ENCODE data around the gene ART5. TPM values are rescaled to one million over a fixed set of nuclear protein-coding genes. Genes with fewer than 3 reads are reported as not detected.

ART5 gene
- total RNA-seq, 4 donors from 2014 or later = 0.69 to 2.4 (median 1.7) TPM; not detected in 1

- Histone ChIP-seq H3K36me3 (no peaks in the 10 kb centered on the region), H3K27me3 (no peaks in the 10 kb centered on the region), H3K9me3 (no peaks in the 10 kb centered on the region), H3K4me1 (no peaks in the 10 kb centered on the region), H3K4me3 (no peak overlapping the region), H3K27ac (no peak overlapping the region)
- intact Hi-C loops (cut with DNase I; ENCODE audit: low total_unique reads) = no loop called here
- no peak for DNase-seq
- TF ChIP-seq CTCF (IDR thresholded peaks at IDR 0.05) (no peak), POLR2A (IDR thresholded peaks at IDR 0.05) (no peak)
Measured at GRCh38 chr11:3632070-3632660, 9.6 kb downstream of the ART5 start.

- Histone ChIP-seq H3K4me1 (no peaks in the 10 kb centered on the region), H3K36me3 (no peaks in the 10 kb centered on the region), H3K27ac (no peak overlapping the region), H3K9me3 (no peaks in the 10 kb centered on the region), H3K27me3 (no peaks in the 10 kb centered on the region), H3K4me3 (no peak overlapping the region)
- DNase-seq = no peak
- intact Hi-C loops (cut with DNase I; ENCODE audit: low total_unique reads) = no loop called here
- no peak for TF ChIP-seq CTCF (IDR thresholded peaks at IDR 0.05)
- no peak for TF ChIP-seq POLR2A (IDR thresholded peaks at IDR 0.05)
Measured at GRCh38 chr11:3631331-3631730, 10.5 kb downstream of the ART5 start.

DNA sequence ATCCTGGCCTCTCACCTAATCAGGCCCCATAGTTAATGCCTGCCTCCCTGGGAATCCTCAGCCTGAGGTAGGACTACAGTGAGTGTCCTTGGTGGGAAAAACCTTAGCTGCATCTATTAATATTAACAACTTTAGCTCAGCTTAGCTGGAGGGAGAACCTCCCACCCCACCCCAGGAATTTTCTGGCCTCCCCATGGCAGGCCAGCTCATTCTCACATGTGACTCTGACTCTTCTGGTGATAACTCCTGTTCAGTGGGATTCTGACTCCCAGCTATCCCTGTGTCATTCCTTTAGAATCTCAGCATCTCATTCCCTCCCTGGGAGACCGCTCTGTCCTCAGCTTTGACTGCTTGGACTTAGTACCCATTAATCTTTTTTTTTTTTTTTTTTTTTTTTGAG lies 14.5 kb downstream of the ART5 start:
- no peaks in the 10 kb centered on the region for H3K4me1 ChIP-seq
- no peak overlapping the region for H3K4me3 ChIP-seq
- TF ChIP-seq CTCF (IDR thresholded peaks at IDR 0.05) = no peak
- no peak for TF ChIP-seq POLR2A (IDR thresholded peaks at IDR 0.05)
- DNase-seq = no peak
- no peaks in the 10 kb centered on the region for H3K27me3 ChIP-seq
- no peaks in the 10 kb centered on the region for H3K36me3 ChIP-seq
- H3K9me3 ChIP-seq = no peaks in the 10 kb centered on the region
- intact Hi-C loops (cut with DNase I; ENCODE audit: low total_unique reads) = no loop called here
- no peak overlapping the region for H3K27ac ChIP-seq

GRCh38 chr11:3626250-3626960 lies 15.4 kb downstream of the ART5 start:
- no peak for DNase-seq
- TF ChIP-seq CTCF (IDR thresholded peaks at IDR 0.05) = no peak

GRCh38 chr11:3623767-3624458 lies 17.9 kb downstream of the ART5 start:
- no peak for TF ChIP-seq CTCF (IDR thresholded peaks at IDR 0.05)
- DNase-seq = no peak
- Histone ChIP-seq H3K9me3 (no peaks in the 10 kb centered on the region), H3K4me1 (no peaks in the 10 kb centered on the region), H3K27me3 (no peaks in the 10 kb centered on the region), H3K27ac (no peak overlapping the region), H3K36me3 (no peaks in the 10 kb centered on the region), H3K4me3 (no peak overlapping the region)
- intact Hi-C loops (cut with DNase I; ENCODE audit: low total_unique reads) = no loop called here

More at GRCh38 chr11:3626250-3626960, 15.4 kb downstream of the ART5 start:
- Histone ChIP-seq H3K27me3 (no peaks in the 10 kb centered on the region), H3K36me3 (no peaks in the 10 kb centered on the region), H3K9me3 (no peaks in the 10 kb centered on the region), H3K4me1 (no peaks in the 10 kb centered on the region), H3K4me3 (no peak overlapping the region), H3K27ac (no peak overlapping the region)
- intact Hi-C loops (cut with DNase I; ENCODE audit: low total_unique reads) = no loop called here
